ENCODE data around the gene DPY19L1.
"Not testable (repeated sequence)": the region's sequence is repeated elsewhere in the genome, so short reads cannot be mapped to it uniquely, and the experiment has no call there.

Gene DPY19L1

GRCh38 chr7:34918198-34918861, 119.0 kb downstream of the DPY19L1 start:
- DNase-seq (ENCODE audit: low spot score), result not testable (repeated sequence)

GRCh38 chr7:34917515-34917914, 119.8 kb downstream of the DPY19L1 start:
- DNase-seq (ENCODE audit: low spot score), result not testable (repeated sequence)

- DNase-seq (ENCODE audit: low spot score), result no peak
Observed at GRCh38 chr7:34916267-34916666, 121.0 kb downstream of the DPY19L1 start.

- no peak for DNase-seq (ENCODE audit: low spot score)
Observed at GRCh38 chr7:34912236-34912635, 125.0 kb downstream of the DPY19L1 start.

DNA sequence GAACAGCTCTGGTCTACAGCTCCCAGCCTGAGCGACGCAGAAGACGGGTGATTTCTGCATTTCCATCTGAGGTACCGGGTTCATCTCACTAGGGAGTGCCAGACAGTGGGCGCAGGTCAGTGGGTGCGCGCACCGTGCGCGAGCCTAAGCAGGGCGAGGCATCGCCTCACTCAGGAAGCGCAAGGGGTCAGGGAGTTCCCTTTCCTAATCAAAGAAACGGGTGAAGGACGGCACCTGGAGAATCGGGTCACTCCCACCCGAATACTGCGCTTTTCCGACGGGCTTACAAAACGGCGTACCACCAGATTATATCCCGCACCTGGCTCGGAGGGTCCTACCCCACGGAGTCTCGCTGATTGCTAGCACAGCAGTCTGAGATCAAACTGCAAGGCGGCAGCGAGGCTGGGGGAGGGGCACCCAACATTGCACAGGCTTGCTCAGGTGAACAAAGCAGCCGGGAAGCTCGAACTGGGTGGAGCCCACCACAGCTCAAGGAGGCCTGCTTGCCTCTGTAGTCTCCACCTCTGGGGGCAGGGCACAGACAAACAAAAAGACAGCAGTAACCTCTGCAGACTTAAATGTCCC, 130.9 kb downstream of the DPY19L1 start:
- DNase-seq (ENCODE audit: low spot score), result not testable (repeated sequence)

DNA sequence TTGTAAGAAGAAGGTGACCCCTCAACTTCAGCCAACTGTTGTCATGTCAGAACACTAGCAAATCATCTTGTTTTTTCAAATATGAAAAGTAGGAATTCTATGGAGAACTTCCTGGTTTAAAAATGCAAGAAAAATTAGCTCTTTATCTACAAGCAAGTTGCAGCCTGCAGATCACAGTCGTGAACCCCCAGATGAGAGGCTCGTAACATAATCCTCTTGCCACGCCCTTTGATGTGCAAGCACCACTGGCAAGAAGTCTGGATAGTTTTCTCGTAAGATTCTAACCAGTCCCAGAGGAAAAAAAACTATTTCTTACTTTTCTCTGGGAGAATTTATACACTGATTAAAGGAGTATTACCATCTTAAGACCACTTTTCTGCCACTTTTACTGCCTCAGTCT, 132.3 kb downstream of the DPY19L1 start:
- DNase-seq (ENCODE audit: low spot score), result no peak

- DNase-seq (ENCODE audit: low spot score), result not testable (repeated sequence)
Observed at GRCh38 chr7:34903921-34904320, 133.4 kb downstream of the DPY19L1 start.

DNA sequence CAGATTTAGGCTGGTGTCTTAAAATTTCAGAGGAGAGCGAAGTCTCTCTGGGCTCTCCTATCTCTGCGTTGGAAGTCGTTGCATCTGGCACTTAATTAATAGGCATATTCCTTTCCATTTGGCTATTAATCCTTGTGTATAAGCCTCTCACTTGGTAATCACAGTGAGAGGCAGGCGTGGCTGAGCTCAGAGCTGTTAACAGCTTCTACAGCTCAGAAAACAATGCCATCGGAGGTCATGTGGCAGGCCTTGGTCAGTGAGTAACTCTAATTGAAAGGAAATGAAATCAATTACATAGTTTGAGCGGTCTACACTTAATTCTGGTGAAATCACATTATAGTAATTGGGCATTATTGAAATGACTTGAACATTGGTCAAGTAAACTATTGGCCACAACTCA, 135.1 kb downstream of the DPY19L1 start:
- DNase-seq (ENCODE audit: low spot score), result no peak

DNA sequence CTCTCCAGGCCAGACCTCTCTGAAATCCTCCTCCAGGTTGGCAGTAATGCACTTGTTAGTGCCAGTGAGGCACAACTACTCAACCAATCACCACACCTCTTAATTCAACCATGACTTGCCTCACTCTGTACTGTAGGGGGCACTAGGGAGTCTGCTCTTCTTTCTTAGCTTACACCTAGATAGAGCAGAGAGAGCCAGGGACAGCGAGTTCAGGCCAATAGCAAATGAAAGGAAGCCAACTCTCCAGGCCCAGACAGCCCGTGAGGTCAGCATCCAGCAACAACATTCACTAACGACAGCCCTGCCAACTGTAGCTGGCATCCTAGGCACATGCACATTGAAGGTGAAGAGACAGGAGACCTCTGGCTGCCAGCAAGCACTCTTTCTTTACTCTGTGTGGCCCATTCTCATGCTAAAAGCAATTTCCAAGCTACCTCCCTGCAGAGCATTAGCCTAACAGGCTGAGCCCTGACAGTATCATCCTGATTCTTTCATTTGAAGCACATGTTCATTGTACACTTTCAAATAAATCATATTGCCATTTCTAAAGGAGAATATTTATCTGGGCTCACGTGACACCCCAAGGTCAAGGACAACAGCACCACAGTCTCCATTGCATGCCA, 136.3 kb downstream of the DPY19L1 start:
- DNase-seq (ENCODE audit: low spot score), result no peak

DNA sequence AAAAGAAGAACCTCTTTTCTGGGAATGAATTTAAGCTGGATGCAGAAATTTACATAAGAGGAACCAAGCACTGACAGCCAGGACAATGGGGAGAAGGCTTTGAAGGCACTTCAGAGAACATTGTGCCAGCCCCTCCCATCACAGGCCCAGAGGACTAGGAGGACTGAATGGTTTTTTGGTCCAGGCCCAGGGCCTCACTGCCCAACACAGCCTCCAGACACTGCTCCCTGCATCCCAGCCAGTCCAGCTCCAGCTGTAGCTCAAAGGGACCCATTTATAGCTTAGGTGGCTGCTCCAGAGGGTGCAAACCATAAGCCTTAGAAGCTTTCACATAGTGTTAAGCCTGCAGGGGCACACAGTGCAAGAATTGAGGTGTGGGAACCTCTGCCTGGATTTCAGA, 142.1 kb downstream of the DPY19L1 start:
- DNase-seq (ENCODE audit: low spot score), result no peak

DNA sequence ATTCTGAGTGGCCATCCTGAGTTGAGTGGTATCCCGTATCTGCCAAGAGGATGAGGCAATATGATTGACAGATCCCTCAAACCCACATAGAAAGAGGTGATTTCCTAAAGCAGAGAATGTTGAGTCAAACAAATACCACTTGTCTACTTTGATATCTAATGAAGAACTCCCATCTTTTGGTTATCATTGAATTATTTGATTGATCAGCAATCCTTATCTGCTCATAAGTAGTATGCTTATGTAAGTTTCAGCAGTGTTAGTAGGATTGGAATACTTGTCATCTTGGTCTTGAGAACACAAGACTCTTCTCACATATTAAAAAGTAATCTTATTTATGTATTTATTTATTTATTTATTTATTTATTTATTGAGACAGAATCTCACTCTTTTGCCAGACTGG, 147.3 kb downstream of the DPY19L1 start:
- DNase-seq (ENCODE audit: low spot score), result no peak

GRCh38 chr7:34886856-34887255, 150.4 kb downstream of the DPY19L1 start:
- no peak for DNase-seq (ENCODE audit: low spot score)

- DNase-seq (ENCODE audit: low spot score), result not testable (repeated sequence)
Observed at GRCh38 chr7:34883855-34884254, 153.4 kb downstream of the DPY19L1 start.

DNA sequence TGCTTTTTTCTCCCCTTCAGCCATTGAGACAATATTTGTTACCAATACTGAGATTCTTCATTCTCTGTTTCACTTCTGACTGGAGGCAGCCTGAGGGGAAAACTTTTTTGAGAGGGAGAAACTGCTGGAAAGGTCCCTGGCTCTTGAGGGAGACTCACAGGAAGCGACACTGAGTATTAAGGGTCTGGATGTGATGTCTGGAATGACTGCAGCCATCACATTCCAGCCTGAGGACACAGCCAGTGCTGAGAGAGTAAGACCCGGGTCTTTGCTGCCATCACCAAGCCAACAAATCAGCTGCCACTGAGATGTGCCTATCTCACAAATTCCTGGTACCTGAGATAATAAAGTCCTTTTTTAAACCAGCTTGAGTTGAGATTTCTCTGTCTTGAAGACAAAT, 157.4 kb downstream of the DPY19L1 start:
- DNase-seq (ENCODE audit: low spot score), result no peak

DNA sequence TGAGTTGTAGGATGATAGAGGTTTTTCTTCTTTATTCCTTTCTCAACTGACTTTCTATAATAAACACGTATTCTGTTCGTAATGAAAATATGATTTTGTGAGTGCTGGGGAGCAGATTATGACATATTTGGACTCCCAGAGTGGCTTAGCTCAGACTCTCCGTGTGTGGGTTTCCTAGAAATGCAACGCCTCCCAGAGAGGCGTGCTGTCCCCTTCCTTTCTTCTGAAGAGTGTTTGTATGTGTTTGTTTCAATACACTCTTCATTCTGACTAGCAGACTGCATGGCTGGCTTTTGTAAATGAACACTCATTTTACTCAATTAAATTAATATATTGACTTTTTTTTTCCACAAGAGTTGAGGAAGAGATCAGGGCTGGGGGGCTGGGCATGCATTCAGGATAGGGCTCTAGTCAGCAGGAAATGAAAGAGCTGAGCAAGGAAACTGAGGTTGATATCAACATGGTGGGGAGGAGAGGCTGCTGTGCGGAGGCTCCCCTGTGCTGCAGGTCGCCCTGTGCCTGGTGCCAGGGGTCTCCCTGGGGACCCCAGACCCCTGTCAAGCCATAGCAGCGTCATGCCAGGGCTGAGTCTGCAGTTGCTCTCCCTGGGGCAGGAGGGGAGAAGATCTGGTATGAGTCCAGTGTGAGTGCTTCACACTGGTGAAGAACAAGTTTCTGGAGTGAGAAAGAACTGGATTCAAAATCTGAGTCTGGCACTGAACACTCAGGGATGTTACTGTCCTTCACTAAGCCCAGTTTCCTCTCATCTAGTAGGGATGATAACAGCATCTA, 158.1 kb downstream of the DPY19L1 start:
- not testable (repeated sequence) for DNase-seq (ENCODE audit: low spot score)

All from hepatic stellate cell (primary cell).